GM11168 (cell line): ENCODE measurements around the gene LZTFL1.

Experiments used
- in situ Hi-C: fragments of 300-500 bp; cut with MboI; formaldehyde crosslinking; loops from one replicate; pipeline ENCODE4 v1.12.0; 2022; ENCODE audit warnings: low sequenced_read_pairs; ENCODE audit not compliant: unreplicated experiment

The LZTFL1 gene

GRCh38 chr3:45817831-45818522, 23.9 kb downstream of the LZTFL1 start:
- in situ Hi-C loops: no loop called here

GRCh38 chr3:45816544-45816943, 25.4 kb downstream of the LZTFL1 start:
- in situ Hi-C loops: no loop called here

- in situ Hi-C loops: no loop called here
Measured at GRCh38 chr3:45814322-45814721, 27.6 kb downstream of the LZTFL1 start.

GRCh38 chr3:45807681-45808540, 34.0 kb downstream of the LZTFL1 start:
- in situ Hi-C loops: no loop called here

- in situ Hi-C loops: no loop called here
Measured at GRCh38 chr3:45807133-45807532, 34.8 kb downstream of the LZTFL1 start.

GRCh38 chr3:45806072-45806471, 35.8 kb downstream of the LZTFL1 start:
- in situ Hi-C loops: no loop called here

GRCh38 chr3:45803252-45803935, 38.5 kb downstream of the LZTFL1 start:
- in situ Hi-C loops: no loop called here

- in situ Hi-C loops: no loop called here
Measured at GRCh38 chr3:45802146-45802545, 39.8 kb downstream of the LZTFL1 start.

GRCh38 chr3:45800611-45801010, 41.3 kb downstream of the LZTFL1 start:
- in situ Hi-C loops: no loop called here

- in situ Hi-C loops: no loop called here
Measured at GRCh38 chr3:45799586-45799985, 42.3 kb downstream of the LZTFL1 start.

GRCh38 chr3:45798034-45798433, 43.9 kb downstream of the LZTFL1 start:
- in situ Hi-C loops: no loop called here

GRCh38 chr3:45796902-45797637, 44.8 kb downstream of the LZTFL1 start:
- in situ Hi-C loops: no loop called here

- in situ Hi-C loops: no loop called here
Measured at GRCh38 chr3:45795882-45796765, 45.8 kb downstream of the LZTFL1 start, which contains the start of gene SLC6A20. TSS of gene SLC6A20 (minus strand) at chr3:45796536. CDS start at chr3:45796419, 117 bp downstream.

GRCh38 chr3:45795509-45795881, 46.4 kb downstream of the LZTFL1 start:
- in situ Hi-C loops: no loop called here

- in situ Hi-C loops: no loop called here
Measured at GRCh38 chr3:45794660-45795059, 47.3 kb downstream of the LZTFL1 start.

- in situ Hi-C loops: no loop called here
Measured at GRCh38 chr3:45794177-45794560, 47.8 kb downstream of the LZTFL1 start.

GRCh38 chr3:45793482-45794176, 48.3 kb downstream of the LZTFL1 start:
- in situ Hi-C loops: no loop called here

GRCh38 chr3:45792516-45793172, 49.3 kb downstream of the LZTFL1 start:
- in situ Hi-C loops: no loop called here
